K562 (cell line): ENCODE measurements around the gene PKLR. TPM values are rescaled to one million over a fixed set of nuclear protein-coding genes. Genes with fewer than 3 reads are reported as not detected.

Source experiments
- BACH1 ChIP-seq: fragments of 200-800 bp; sonication (Bioruptor generic); IDR thresholded peaks from 2 replicates; pipeline ENCODE4 v1.6.1; 2016; ENCODE audit warnings: missing genetic modification characterization, missing compliant biosample characterization
- CHD2 ChIP-seq: IDR thresholded peaks from 2 replicates; pipeline ENCODE4 v1.6.1; 2011; ENCODE audit warnings: low read depth, low read length
- ELF2 ChIP-seq: fragments of 250-450 bp; sonication (Bioruptor Pico); IDR thresholded peaks from 2 replicates; pipeline ENCODE4 v1.5.0; 2021; ENCODE audit warnings: mild to moderate bottlenecking
- ELF4 ChIP-seq: fragments of 450-650 bp; formaldehyde crosslinking; IDR thresholded peaks from 2 replicates; pipeline ENCODE4 v1.4.0; 2022; ENCODE audit warnings: missing genetic modification characterization
- HNRNPLL ChIP-seq: fragments of 200-400 bp; formaldehyde crosslinking; IDR thresholded peaks from 2 replicates; pipeline ENCODE4 v1.6.1; 2017; ENCODE audit warnings: low read length, low read depth, mild to moderate bottlenecking; ENCODE audit not compliant: poor library complexity, severe bottlenecking
- LCOR ChIP-seq: sonication (generic); formaldehyde crosslinking; IDR thresholded peaks from 2 replicates; pipeline ENCODE4 v1.8.0; 2022; ENCODE audit warnings: mild to moderate bottlenecking, missing genetic modification reagents
- MCM5 ChIP-seq: fragments of 450-650 bp; IDR thresholded peaks from 2 replicates; pipeline ENCODE4 v1.6.1; 2016; ENCODE audit warnings: low read depth
- NBN ChIP-seq: fragments of 450-650 bp; IDR thresholded peaks from 2 replicates; pipeline ENCODE4 v1.6.1; 2016; ENCODE audit warnings: low read depth, mild to moderate bottlenecking
- NFATC3 ChIP-seq: fragments of 450-650 bp; IDR thresholded peaks from 2 replicates; pipeline ENCODE4 v1.6.1; 2017; ENCODE audit warnings: mild to moderate bottlenecking
- PCBP1 ChIP-seq: fragments of 200-400 bp; formaldehyde crosslinking; IDR thresholded peaks from 2 replicates; pipeline ENCODE4 v1.6.1; 2018; ENCODE audit warnings: mild to moderate bottlenecking, low read depth, low read length; ENCODE audit not compliant: poor library complexity, severe bottlenecking
- POLR2G ChIP-seq: fragments of 200-400 bp; formaldehyde crosslinking; IDR thresholded peaks from 2 replicates; pipeline ENCODE4 v1.6.1; 2017; ENCODE audit warnings: low read depth, mild to moderate bottlenecking, antibody characterized with exemption, low read length, moderate library complexity
- PRDM10 ChIP-seq: fragments of 450-650 bp; IDR thresholded peaks from 2 replicates; pipeline ENCODE4 v1.6.1; 2018; ENCODE audit not compliant: partially characterized antibody
- SMARCE1 ChIP-seq: fragments of 450-650 bp; IDR thresholded peaks from 2 replicates; pipeline ENCODE4 v1.7.1; 2016; ENCODE audit warnings: mild to moderate bottlenecking
- SREBF1 ChIP-seq: fragments of 150-350 bp; IDR thresholded peaks from 2 replicates; pipeline ENCODE4 v1.6.1; 2014; ENCODE audit warnings: antibody characterized with exemption, low read depth, low read length, borderline replicate concordance
- TFE3 ChIP-seq: fragments of 450-650 bp; formaldehyde crosslinking; IDR thresholded peaks from 2 replicates; pipeline ENCODE4 v1.4.0; 2020; ENCODE audit warnings: mild to moderate bottlenecking, mixed read lengths
- THRAP3 ChIP-seq: fragments of 450-650 bp; IDR thresholded peaks from 2 replicates; pipeline ENCODE4 v1.6.1; 2016; ENCODE audit warnings: mild to moderate bottlenecking, inconsistent platforms, borderline replicate concordance
- ZFP36 ChIP-seq: fragments of 150-350 bp; IDR thresholded peaks from 2 replicates; pipeline ENCODE4 v1.6.1; 2018; ENCODE audit warnings: low read length, low read depth; ENCODE audit not compliant: partially characterized antibody
- ZNF316 ChIP-seq: fragments of 450-650 bp; IDR thresholded peaks from 2 replicates; pipeline ENCODE4 v1.6.1; 2016
- ZNF384 ChIP-seq: IDR thresholded peaks from 2 replicates; pipeline ENCODE4 v1.6.1; 2012; ENCODE audit warnings: low read depth, low read length, improper control_type of control experiment
- ZNF584 ChIP-seq: fragments of 200-800 bp; sonication (Bioruptor generic); IDR thresholded peaks from 2 replicates; pipeline ENCODE4 v1.6.1; 2016; ENCODE audit warnings: low read depth, mild to moderate bottlenecking, missing genetic modification characterization, missing compliant biosample characterization
- ZNF695 ChIP-seq: fragments of 450-650 bp; formaldehyde crosslinking; IDR thresholded peaks from 2 replicates; pipeline ENCODE4 v1.4.0; 2020; ENCODE audit warnings: mild to moderate bottlenecking, moderate library complexity
- ZNF79 ChIP-seq: fragments of 250-450 bp; sonication (Bioruptor Pico); IDR thresholded peaks from 2 replicates; pipeline ENCODE4 v1.4.0; 2020; ENCODE audit warnings: low read depth, mild to moderate bottlenecking, moderate library complexity
- polyA plus RNA-seq, 8 experiments: library from polyadenylated mRNA; depleted of rRNA in 4 of 8; stranded (reverse) in 5 of 8; unstranded in 3 of 8; fragments of >200 nt; fragmentation: Nextera tagmentation in 2 of 8; fragmentation: Illumina TruSeq in 1 of 8; extraction: Ambion mirVana in 2 of 8; extraction: Trizol in 1 of 8; gene quantifications; 2 replicates each; pipeline versions ENCODE4 v1.2.1 to v1.2.3, GENCODE V29; 2011 to 2014; ENCODE audit warnings: inconsistent platforms in 1 of 8, missing spikeins in 1 of 8
- total RNA-seq, 7 experiments: library from RNA; depleted of rRNA in 6 of 7; stranded (reverse); fragments of >200 nt in 6 of 7; fragmentation: Illumina TruSeq in 2 of 7; extraction: Trizol in 2 of 7; gene quantifications; 2 replicates each; pipeline versions ENCODE4 v1.2.1 to v1.2.3, GENCODE V29; 2011 to 2021; ENCODE audit warnings: low replicate concordance in 1 of 7
- TF ChIP-seq, protein P1 (sequence below): fragments of 450-650 bp; formaldehyde crosslinking; IDR thresholded peaks from 2 replicates; pipeline ENCODE4 v1.4.0; 2020; ENCODE audit warnings: mild to moderate bottlenecking

Gene PKLR
- total and polyA plus RNA-seq, 9 of the 15 experiments (the other 6 are each of a cell fraction or from before 2014, with no cell fraction given), result 10.7 to 78.4 (median 38.2) TPM

GRCh38 chr1:155261852-155262673, 39.2 kb downstream of the PKLR start, which contains the start of gene SCAMP3 (continued):
- TF ChIP-seq SREBF1 (no peak), ZNF384 (no peak), BACH1 (tag) (no peak), ELF2 (CRISPR knock-in tag) (peak; percentile 93), LCOR (CRISPR knock-in tag) (peak; percentile 86; the same call in 1 of the 2 replicates), HNRNPLL (peak; percentile 79), SMARCE1 (no peak), CHD2 (peak; percentile 96), ZNF695 (CRISPR knock-in tag) (0 out of 2 replicates have a peak, but pooled peaks have one; percentile 20), PRDM10 (peak; percentile 88), POLR2G (peak; percentile 96), ELF4 (CRISPR knock-in tag) (peak; percentile 86), TFE3 (CRISPR knock-in tag) (peak; percentile 88), THRAP3 (0 out of 2 replicates have a peak, but pooled peaks have one; percentile 13), PCBP1 (no peak), ZNF79 (CRISPR knock-in tag) (0 out of 2 replicates have a peak, but pooled peaks have one; percentile 24), ZFP36 (no peak), NBN (0 out of 2 replicates have a peak, but pooled peaks have one; percentile 25), ZNF584 (CRISPR knock-in tag) (no peak), NFATC3 (peak; percentile 98), ZNF316 (no peak), MCM5 (no peak)
- TF ChIP-seq, protein P1, sequence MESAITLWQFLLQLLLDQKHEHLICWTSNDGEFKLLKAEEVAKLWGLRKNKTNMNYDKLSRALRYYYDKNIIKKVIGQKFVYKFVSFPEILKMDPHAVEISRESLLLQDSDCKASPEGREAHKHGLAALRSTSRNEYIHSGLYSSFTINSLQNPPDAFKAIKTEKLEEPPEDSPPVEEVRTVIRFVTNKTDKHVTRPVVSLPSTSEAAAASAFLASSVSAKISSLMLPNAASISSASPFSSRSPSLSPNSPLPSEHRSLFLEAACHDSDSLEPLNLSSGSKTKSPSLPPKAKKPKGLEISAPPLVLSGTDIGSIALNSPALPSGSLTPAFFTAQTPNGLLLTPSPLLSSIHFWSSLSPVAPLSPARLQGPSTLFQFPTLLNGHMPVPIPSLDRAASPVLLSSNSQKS (CRISPR knock-in tag), result peak; percentile 84; the same call in 1 of the 2 replicates
